C4-2B (cell line): ENCODE measurements around the gene GRID1.

ENCODE experiments used
- H3K27ac ChIP-seq: fragments of 450-650 bp; 2 replicates; pipeline ENCODE4 v1.5.1; 2017
- CTCF ChIP-seq: fragments of 450-650 bp; conservative IDR thresholded peaks from 2 replicates; pipeline ENCODE4 v1.5.1; 2017; ENCODE audit warnings: mild to moderate bottlenecking
- ZFX ChIP-seq: fragments of 450-650 bp; IDR thresholded peaks from 2 replicates; pipeline ENCODE4 v1.6.1; 2017

GRID1 gene

DNA sequence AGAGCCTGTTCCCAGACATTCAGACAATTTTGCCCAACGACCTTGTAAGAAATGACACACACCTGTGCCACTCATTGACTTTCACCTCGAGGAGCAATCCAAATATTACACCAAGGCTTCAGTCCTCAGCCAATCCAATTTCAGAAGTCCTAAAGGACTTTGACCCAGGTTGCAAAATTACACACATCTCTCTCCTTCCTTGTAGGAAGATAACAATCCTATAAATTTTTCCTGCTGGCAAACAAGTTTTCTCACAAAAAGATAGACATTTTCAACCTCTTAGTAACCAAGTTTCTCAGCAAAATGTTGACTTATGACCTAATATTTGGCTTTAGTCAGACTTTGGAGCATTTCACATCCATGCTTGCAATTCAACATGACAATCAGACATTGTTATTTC, 745.0 kb downstream of the GRID1 start:
- no peak overlapping the region for H3K27ac ChIP-seq
- TF ChIP-seq ZFX (no peak), CTCF (no peak)

DNA sequence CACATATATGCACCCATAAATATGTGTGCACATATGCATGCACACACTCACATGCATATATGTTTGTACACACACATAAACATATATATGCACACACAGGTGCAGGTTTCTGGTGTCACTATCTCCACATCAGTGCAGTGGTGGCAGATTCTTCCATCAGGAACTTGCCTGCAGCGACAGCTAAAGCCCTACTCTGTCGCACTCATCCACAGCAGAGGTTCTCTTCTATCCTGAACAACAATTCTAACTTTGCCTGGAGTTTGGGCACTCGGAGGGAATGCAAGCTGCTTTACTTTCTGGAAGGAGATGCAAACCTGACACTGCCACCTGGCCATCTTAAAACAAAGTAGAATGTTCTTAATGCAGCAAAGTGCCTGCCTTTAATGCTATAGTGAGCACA, 745.8 kb downstream of the GRID1 start:
- no peak for TF ChIP-seq CTCF
- TF ChIP-seq ZFX, result no peak

GRCh38 chr10:85619832-85620231, 746.8 kb downstream of the GRID1 start:
- no peak for TF ChIP-seq CTCF
- no peak for TF ChIP-seq ZFX
- H3K27ac ChIP-seq, result no peak overlapping the region

More for the DNA sequence above, 745.8 kb downstream of the GRID1 start:
- H3K27ac ChIP-seq, result no peak overlapping the region

GRCh38 chr10:85618841-85619240, 747.8 kb downstream of the GRID1 start:
- no peak overlapping the region for H3K27ac ChIP-seq
- no peak for TF ChIP-seq ZFX
- no peak for TF ChIP-seq CTCF

- TF ChIP-seq ZFX (no peak), CTCF (no peak)
- H3K27ac ChIP-seq, result no peak overlapping the region
Observed at GRCh38 chr10:85617751-85618546, 748.6 kb downstream of the GRID1 start.

- no peak for TF ChIP-seq CTCF
- TF ChIP-seq ZFX, result no peak
- no peak overlapping the region for H3K27ac ChIP-seq
Observed at GRCh38 chr10:85615556-85615955, 751.0 kb downstream of the GRID1 start.

DNA sequence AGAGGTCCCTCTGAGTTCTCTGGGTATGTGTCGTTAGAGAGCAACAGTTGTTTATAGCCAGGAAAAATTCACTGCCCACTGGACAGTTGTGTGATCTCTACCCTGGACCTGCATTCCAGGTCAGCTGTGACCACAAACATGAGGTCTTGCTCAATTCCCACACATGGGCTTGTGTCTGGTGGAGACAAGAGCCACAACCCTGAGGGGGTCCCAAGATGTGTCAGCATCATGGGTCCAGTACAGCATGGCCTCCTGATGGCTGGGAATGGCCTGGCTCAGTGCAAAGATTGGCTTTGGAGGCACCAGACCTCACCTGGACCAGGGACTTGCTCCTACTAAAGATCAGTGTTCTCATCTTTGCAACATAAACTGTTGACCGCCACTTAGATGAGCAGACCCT, 751.6 kb downstream of the GRID1 start:
- TF ChIP-seq CTCF (no peak), ZFX (no peak)
- H3K27ac ChIP-seq, result no peak overlapping the region
